ENCODE measurements around the gene IFI30.
A peak's percentile ranks its signal among the peaks of the same experiment; 100 is the strongest.

Gene IFI30

GRCh38 chr19:18218159-18218558 lies 44.5 kb downstream of the IFI30 start:
- Histone ChIP-seq H3K4me3 (no peak overlapping the region), H3K27ac (no peak overlapping the region)

- no peak overlapping the region for H3K27ac ChIP-seq
- no peak overlapping the region for H3K4me3 ChIP-seq
Observed at GRCh38 chr19:18218600-18218999, 45.0 kb downstream of the IFI30 start.

- H3K4me3 ChIP-seq, result no peak overlapping the region
- H3K27ac ChIP-seq, result no peak overlapping the region
Observed at GRCh38 chr19:18219911-18220631, 46.5 kb downstream of the IFI30 start.

GRCh38 chr19:18220632-18221275 lies 47.1 kb downstream of the IFI30 start:
- Histone ChIP-seq H3K4me3 (no peak overlapping the region), H3K27ac (no peak overlapping the region)

DNA sequence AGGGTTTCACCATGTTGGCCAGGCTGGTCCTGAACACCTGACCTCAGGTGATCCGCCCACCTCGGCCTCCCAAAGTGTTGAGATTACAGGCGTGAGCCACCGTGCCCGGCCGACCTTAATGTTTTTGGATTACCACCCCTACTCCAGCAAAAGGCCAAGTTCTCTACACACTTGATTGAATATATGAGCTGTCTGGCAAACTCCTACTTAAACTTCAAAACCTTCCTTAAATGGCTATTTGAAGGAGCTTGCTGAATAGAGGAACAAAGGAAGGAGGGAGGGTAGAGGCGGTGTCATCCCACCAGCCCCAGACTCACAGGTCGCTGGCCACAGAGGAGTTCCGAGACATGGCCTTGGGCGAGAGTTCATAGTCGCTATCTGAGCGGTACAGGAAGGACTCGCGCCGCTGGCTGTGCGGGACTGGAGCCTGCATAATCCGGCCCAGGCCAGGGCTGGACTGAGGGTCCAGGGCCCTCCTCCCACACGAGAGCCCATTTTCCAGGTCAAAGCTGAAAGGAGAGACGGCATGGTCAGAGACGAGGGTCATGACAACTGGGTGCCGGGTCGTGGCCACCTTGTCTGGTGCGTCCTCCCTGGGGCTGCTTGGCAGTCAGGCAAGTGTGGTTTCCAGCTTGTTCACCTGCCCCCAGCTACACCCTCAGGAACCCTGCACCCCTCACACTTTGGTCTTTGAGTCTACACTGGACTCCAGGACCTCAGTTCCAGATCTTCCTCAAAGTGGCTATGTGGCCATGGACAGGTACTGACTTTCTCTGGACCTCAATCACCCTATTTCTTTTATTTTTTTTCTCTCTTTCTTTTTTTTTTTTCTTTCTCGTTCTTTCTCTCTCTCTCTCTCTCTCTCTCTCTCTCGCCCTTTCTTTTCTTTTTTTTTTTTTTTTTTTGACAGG lies 48.5 kb downstream of the IFI30 start:
- no peak overlapping the region for H3K27ac ChIP-seq
- no peak overlapping the region for H3K4me3 ChIP-seq

DNA sequence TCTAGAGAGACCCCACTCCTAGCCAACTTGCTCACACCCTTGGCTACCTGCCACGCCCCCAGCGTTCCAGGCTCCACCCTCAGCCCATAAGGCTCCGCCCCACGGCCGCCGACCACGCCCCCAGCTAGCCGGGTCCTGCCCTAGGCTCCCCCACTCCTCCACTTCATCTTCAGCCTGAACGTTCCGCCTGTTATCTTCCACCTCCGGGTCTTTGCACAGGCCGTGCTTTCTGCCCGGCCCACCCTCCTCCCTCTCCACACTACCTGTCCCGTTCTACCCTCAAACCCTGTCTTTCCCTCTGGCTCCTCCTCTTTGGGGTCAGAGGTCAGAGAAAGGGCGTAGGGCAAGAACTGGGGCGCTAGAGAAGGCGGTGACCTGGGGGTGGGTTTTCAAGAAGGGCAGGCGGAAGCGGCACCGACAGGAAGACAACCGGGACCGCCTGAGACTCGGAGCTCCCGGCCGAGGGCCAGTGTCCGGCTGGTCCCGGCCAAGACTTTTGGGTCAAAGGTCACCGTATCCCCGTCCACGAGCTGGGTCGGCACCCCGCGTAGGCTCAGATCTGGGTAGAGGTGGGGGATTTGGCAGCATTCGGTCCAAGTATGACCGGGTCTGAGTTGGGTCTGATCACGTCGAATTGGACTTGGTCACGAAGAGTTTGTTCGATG lies 50.4 kb downstream of the IFI30 start:
- Histone ChIP-seq H3K27ac (peak overlapping the region in 4 of 21 experiments; percentile 16 to 51 (median 32)), H3K4me3 (peak overlapping the region; percentile 20 to 32 (median 30))

DNA sequence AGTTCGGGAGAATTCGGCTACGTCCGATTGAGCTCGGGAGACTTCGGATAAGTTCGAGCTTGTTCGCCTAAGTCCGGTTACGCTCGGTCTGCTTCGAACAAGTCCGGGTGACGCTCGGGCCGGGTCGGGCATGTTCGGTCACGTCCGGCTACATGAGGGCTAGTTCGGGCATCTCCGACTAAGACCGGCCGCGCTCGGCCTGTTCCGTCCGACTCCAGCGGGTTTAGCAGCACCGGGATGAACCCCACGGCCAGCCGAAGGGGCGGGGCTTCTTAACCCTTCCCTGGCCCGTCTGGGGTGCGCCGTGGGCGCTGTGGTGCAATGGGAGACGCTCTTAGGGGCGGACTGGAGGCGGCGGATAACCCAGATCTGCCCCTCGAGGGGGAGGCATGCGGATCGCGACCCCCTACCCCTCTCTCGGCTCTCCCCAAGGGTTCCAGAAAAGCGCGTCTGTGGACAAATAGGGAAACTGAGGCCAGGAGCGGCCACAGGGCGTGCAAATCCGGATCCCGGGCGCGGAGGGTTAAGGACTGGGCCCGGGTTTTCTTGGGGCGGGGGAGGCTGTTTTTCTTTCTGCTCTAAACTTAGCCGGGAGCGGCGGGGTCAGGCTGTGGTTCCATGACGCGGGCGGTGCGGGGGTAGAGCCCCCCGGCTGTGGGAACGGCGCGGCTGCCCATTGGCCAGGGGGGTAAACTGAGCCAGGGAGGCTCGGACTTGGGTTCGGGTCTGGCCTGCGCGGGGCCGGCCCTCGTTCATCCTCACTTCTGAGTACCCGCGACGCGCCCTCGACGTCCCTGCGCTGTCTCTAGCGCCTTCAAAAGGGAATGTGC lies 51.1 kb downstream of the IFI30 start:
- peak overlapping the region in 5 of 21 experiments; percentile 10 to 51 (median 22) for H3K27ac ChIP-seq
- peak overlapping the region; percentile 16 to 32 (median 30) for H3K4me3 ChIP-seq

DNA sequence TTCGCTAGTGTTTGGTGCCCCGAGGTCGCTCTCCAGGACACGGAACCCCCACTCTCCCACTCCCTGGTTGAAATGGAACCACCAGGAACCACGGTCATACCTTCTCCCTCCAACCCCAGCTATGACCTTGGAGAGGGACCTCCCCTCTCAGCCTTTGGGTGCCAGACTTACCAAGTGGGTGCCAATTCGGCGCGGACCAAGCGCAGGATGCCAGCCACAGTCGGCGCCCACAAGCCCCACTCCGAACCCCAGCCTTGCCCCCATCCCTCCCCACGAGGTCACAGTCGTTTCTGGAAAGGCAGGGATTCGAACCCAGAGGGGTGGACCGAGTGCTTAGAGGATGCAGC lies 51.7 kb downstream of the IFI30 start:
- peak overlapping the region in 2 of 21 experiments; percentile 10 to 27 for H3K27ac ChIP-seq
- peak overlapping the region in 2 of 7 experiments; percentile 3 to 16 for H3K4me3 ChIP-seq

GRCh38 chr19:18225702-18226468 lies 52.3 kb downstream of the IFI30 start, which contains the start of gene PDE4C:
PDE4C (minus strand) TSS chr19:18226438; CDS start chr19:18226415, 23 bp downstream.
- H3K4me3 ChIP-seq, result peak within 1 kb of the TSS in 1 of 7 experiments; percentile 16
- H3K27ac ChIP-seq, result peak within 1 kb of the TSS in 1 of 21 experiments; percentile 10

DNA sequence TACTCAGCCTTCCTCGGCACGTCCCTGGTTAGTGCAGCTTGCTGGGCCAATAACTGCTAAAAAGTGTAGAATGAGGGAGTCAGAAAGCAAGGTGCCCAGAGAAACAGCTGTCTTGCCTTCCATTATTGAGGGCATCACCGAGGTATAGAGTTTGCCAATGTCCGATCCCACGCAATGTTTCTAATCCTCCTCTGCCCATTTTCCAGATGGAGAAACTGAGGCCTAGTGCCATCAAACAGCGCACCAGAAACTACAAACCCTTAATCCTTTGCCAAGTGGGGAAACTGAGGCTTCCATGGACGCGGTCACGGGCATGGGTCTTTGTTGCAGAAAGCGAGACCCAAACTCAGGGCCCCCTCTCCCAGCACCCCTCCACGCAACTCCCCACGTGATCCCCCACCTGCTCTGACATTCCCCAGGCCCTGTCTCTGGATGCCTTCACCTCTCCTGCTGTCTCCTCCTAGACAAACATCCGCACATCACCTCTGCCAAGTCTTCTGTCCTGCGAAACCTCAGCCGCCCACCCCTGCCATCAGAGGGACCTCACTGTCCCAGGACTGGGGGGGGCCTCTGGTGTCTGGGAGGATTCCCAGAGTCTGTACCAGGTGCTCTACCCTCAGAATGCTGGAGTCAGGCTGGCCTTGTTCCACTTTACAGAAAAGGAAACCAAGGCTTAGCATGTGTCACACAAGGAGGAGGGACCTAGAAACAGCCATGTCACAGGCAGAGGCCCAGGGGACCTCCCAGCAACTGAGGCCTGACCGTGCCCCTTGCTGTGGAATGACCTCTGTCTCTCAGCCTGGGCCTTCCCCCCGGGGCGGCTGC lies 53.6 kb downstream of the IFI30 start:
- H3K4me3 ChIP-seq, result no peak overlapping the region
- no peak overlapping the region for H3K27ac ChIP-seq
